ENCODE results near the gene ACTL6B.
"Not testable (repeated sequence)": the region's sequence is repeated elsewhere in the genome, so short reads cannot be mapped to it uniquely, and the experiment has no call there.

Gene ACTL6B

GRCh38 chr7:100671353-100672327 lies 15.4 kb upstream of the ACTL6B start:
- DNase-seq = no peak

DNA sequence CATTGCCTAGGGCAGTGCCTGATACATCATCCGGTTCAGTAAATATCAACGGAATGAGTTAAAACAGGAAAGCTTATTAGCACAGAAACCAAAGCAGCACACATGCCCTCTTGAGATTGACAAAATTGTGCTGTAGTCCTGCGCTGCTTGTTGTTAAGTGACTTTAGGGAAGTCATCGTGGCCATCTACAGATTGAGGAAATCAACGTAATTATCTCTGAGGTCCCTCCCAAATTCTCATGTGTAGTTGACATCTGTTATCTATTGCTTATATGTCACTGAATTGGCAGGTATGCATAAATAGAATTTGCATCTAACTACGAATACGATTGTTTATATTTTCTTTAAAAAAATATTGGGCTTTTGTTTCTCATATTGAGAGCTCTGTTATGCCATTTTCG lies 13.8 kb upstream of the ACTL6B start:
- no peak for DNase-seq

- DNase-seq = not testable (repeated sequence)
Measured at GRCh38 chr7:100669106-100669505, 12.9 kb upstream of the ACTL6B start.

DNA sequence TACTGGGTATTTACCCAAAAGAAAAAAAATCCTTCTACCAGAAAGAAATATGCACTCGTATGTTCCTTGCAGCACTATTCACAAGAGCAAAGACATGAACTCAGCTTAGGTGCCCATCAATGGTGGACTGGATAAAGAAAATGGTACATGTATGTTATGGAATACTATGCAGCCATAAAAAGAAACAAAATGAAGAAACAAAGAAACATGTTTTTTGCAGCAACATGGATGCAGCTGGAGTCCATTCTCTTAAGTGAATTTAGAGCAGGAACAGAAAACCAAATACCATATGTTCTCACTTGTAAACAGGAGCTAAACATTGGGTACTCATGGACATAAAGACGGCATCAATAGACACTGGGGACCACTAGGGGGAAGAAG lies 11.8 kb upstream of the ACTL6B start:
- no peak for DNase-seq

DNA sequence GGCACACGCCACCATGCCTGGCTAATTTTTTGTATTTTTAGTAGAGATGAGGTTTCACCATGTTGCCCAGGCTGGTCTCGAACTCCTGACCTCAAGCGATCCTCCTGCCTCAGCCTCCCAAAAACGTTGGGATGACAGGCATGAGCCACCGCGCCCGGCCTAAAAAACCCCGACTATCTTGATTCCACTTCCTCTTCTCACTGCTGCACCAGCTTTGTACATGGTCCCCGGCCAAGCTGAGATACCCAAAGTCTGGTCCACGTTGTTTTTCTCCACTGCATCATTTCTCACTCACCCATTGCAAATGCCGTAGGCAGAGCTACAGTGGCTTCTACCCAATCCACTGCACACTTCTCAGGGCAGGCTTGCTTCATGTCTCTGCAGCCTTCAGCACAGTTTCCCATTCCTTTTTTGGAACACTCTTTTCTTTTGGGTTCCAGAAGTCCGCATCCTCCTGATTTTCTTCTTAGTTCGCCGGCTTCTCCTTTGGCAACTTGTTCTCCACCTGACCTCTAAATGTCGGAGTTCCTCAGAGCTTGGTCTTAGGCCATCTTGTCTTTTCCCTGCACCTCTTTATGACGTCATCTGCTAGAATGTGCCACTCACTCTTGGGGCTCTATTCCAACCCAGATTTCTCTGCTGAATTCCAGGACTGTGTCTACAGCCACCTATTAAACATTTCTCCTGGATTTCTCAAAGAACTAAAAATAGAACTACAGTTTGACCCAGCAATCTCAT lies 11.3 kb upstream of the ACTL6B start:
- no peak for DNase-seq

- no peak for DNase-seq
Measured at GRCh38 chr7:100665168-100665726, 9.0 kb upstream of the ACTL6B start.

DNA sequence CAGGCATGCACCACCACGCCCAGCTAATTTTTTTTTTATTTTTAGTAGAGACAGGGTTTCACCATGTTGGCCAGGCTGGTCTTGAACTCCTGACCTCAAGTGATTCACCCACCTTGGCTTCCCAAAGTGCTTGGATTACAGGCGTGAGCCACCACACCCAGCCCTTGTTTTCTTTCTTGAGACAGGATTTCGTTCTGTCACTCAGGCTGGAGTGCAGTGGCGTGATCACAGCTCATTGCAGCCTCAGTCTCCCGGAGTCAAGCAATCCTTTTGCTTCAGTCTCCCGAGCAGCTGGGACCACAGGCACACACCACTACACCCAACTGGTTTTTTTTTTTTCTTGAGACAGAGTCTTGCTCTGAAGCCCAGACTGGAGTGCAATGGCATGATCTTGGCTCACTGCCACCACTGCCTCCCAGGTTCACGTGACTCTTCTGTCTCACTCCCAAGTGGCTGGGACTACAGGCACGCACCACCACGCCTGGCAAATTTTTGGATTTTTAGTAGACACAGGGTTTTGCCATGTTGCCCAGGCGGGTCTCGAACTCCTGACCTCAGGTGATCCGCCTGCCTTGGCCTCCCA lies 6.0 kb upstream of the ACTL6B start:
- DNase-seq = not testable (repeated sequence)

DNA sequence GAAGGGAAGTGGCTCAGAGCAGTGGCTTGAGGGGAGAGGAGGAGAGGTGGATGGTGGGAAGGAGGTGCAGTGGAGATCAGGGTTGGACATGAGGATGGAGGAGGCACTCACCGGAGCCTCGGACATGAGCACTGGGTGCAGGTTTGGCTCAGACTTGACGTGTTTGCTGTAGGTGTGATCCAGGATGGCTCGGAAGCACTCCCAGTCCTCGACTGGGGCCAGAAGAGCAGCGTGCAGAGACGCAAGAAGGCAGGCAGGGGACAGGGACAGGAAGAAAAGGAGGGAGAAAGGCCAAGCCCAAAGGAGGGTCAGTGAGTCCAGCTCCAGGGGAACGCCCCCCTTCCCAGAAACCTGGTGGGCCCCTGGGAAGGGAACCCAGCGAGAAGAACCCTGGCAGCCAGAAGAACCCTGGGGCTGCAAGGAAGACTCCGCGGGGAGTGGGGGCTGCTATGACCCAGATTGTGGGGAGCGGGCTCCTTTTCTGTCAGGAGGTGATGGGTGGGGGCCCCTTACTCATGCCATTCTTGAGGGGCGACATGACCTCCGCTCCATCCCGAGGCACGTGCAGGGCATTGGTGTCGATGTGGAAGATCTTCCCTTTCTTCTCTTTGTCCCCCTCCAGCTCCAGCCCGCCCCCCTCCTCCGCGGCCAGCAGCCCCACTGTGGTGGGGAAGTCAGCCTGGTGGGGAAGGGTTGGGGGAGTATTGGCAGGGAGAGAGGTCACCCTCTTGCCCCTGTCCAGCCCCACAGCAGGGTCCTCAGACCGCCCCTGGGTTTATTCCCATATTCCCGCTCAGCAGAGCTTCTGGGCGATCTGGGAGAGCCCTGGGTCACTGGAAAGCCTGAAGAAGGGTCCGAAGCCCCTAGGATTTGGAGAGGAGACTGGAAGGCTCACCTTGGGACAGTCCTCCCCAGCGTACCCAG lies 1.1 kb downstream of the ACTL6B start:
- DNase-seq = no peak

GRCh38 chr7:100649826-100650565 lies 6.3 kb downstream of the ACTL6B start:
- DNase-seq = no peak

GRCh38 chr7:100642534-100642907 lies 13.7 kb downstream of the ACTL6B start:
- DNase-seq = no peak

DNA sequence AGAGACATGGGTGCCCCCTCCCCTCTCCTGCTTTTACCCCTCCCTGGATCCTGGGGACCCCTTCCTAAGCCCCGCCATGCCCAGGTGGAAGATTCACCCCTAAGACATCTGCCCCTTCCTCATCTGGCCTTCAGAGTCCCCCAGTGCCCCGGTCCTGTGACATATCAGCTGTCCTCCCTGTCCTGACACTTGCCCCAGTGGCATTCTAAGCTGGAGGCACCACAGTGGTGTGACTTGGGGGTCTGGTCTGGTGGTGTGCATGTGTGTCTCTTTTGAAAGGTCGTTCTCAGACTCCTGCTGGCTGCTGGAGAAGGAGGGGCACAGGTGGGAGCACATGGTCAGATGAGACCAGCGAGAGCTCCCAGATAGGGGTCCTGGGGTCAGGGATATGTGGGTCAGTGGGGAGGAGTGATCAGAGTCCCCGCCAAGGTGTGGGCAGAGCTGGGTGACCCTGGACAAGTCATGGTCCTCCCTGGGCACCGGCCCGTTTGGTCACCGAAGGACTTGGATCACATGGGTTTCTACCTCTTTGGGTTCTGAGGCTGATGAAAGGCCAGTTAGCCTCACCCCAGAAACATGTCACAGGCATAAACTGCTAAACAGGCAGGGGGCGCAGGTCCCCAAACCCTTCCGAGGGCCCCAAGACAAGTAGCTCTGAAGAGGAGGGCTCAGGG lies 14.3 kb downstream of the ACTL6B start:
- DNase-seq = no peak

GRCh38 chr7:100641463-100641859 lies 14.8 kb downstream of the ACTL6B start, which contains the start of gene TFR2:
TSS of gene TFR2 (minus strand) at chr7:100641552. CDS start at chr7:100641509, 43 bp downstream.
- DNase-seq = no peak

DNA sequence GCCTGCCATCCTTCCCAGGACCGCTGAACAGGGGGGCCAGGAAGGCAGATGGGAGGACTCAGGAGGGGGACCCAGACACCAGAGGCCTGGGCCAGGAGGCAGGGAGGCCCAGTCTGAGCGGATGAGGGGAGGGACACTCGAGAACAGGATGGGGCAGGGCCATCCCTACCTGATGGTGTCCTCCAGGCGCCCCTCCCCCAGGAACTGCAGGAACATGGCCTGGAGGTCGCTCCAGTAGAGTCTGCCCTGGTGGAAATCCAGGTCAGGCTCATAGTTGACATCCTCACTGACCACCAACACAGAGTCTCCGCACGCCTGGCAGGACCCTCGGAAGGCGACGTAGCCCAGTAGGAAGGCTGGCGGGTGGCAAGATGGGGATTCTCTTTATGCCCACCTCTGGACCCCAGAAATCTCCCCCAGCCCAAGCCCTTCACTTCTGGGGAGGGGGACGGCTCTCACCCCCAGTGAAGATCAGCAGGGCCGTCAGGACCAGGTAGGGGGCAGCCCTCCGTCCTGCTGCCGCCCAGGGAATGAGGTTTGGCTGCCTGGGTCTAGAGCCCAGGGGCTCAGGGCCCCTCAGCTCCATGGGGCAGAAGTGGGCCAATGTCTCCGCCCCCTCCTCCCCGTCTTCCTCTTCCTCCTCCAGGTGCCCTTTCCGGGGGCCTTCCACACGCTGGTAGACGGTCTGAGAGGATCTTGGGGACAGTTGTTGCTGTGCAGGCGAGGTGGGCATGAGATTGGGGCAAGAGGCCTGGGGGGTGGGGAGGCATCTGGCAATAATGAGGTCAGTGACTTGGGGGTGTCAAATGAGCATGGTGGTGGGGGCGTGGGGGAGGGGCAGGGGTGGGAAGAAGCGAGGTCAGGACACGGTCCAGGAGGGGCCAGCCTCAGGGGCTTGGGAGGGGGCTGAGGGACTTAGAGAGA lies 15.5 kb downstream of the ACTL6B start:
- no peak for DNase-seq

DNA sequence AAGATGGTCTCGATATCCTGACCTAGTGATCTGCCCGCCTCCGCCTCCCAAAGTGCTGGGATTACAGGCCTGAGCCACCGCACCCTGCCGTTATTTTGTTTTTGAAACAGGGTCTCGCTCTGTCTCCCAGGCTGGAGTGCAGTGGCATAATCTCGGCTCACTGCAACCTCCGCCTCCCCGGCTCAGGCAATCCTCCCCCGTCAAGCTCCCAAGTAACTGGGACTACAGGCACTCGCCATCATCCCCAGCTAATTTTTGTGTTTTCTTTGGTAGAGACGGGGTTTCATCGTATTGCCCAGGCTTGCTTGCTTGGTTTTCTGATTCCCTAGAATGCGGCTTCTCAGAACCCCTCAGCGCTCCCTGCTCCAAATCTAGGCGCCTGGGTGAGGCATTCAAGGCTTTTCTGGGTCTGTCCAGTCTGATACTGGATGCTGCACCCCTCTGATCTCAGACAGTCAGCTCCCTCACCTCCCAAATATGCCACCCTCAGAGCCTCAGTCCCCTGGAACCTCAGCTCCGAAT lies 16.2 kb downstream of the ACTL6B start:
- DNase-seq = no peak

DNA sequence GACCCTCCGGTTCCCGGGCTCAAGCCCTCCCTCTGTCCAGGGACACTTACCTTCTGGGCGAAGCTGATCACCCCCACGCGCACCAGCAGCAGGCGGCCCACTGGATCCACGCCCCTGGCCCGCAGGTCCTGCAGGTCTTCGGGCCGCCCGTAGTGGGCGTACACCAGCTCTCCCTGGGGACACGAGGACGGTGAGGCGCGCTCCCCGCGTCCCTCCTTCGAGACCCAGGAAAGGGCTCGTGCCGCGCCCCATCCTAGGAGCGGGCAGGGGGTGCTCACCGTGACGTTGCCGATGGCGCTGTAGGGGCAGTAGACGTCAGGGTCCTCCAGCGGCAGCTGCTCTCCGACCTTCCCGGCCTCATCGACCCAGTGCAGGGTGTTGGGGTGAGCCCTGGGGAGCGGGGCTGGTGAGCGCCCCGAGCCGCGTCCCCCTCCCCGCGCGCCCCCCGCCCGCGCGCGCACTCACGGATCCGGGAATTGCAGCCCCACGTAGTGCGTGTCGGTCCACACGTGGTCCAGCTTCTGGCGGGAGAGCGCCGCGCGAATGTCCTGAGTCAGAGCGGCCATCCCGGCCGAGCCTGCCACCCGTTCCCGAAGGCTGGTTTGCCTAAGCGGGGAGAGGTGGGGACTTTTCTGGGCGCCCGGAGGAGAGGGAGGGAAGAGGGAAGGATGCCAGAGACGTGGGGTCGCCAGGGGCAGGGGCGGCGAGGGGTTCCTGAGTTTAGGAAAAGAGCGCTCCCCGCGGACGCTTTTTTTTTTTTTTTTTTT lies 23.1 kb downstream of the ACTL6B start:
- peak; percentile 93 for DNase-seq

DNA sequence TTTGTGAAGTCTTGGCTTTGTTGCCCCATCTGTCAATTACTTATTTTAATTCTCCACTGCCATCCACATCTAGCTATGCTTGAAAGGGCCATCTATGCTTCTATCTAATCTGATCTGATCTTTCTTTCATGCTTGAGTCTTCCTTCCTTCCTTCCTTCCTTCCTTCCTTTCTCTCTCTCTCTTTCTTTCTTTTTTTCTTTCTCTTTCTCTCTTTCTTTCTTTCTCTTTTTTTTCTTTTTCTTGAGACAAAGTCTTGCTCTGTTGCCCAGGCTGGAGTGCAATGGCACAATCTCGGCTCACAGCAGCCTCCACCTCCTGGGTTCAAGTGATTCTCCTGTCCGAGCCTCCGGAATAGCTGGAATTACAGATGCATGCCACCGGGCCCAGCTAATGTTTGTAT lies 26.2 kb downstream of the ACTL6B start:
- no peak for DNase-seq

- peak; percentile 77 for DNase-seq
Measured at GRCh38 chr7:100629117-100629716, 27.0 kb downstream of the ACTL6B start.

- DNase-seq = no peak
Measured at GRCh38 chr7:100627238-100627549, 29.1 kb downstream of the ACTL6B start.
